Nephron progenitor cell (in vitro differentiated cells): ENCODE data around the gene GRM7.

Source experiments
- DNase-seq: peaks from one replicate; pipeline ENCODE4 v3.0.0; 2021
- H3K27ac Mint-ChIP-seq: 2 replicates; pipeline ENCODE4 v1.8.0; 2021; ENCODE audit warnings: mild to moderate bottlenecking, moderate library complexity, mixed read lengths
- H3K27me3 Mint-ChIP-seq: 2 replicates; pipeline ENCODE4 v1.8.0; 2021; ENCODE audit warnings: mild to moderate bottlenecking, low read depth, mixed read lengths; ENCODE audit not compliant: poor library complexity
- H3K36me3 Mint-ChIP-seq: 2 replicates; pipeline ENCODE4 v1.8.0; 2021; ENCODE audit warnings: low read depth, mixed read lengths
- H3K4me1 Mint-ChIP-seq: 2 replicates; pipeline ENCODE4 v1.8.0; 2021; ENCODE audit warnings: mixed read lengths
- H3K4me3 Mint-ChIP-seq: 2 replicates; pipeline ENCODE4 v1.8.0; 2021; ENCODE audit warnings: mild to moderate bottlenecking, moderate library complexity, mixed read lengths
- H3K9me3 Mint-ChIP-seq: 2 replicates; pipeline ENCODE4 v1.8.0; 2021; ENCODE audit warnings: mild to moderate bottlenecking, moderate library complexity, mixed read lengths
- CTCF ChIP-seq: fragments of 200-600 bp; sonication (generic); IDR thresholded peaks from 2 replicates; pipeline ENCODE4 v1.5.0; 2021; ENCODE audit warnings: antibody characterized with exemption

GRM7 gene

GRCh38 chr3:7371693-7372572, 511.0 kb downstream of the GRM7 start:
- Mint-ChIP-seq H3K27me3 (no peaks in the 10 kb centered on the region), H3K4me3 (no peak overlapping the region), H3K36me3 (no peaks in the 10 kb centered on the region), H3K9me3 (no peaks in the 10 kb centered on the region), H3K27ac (peak overlapping the region; percentile 15), H3K4me1 (no peaks in the 10 kb centered on the region)
- DNase-seq = no peak
- TF ChIP-seq CTCF = no peak

DNA sequence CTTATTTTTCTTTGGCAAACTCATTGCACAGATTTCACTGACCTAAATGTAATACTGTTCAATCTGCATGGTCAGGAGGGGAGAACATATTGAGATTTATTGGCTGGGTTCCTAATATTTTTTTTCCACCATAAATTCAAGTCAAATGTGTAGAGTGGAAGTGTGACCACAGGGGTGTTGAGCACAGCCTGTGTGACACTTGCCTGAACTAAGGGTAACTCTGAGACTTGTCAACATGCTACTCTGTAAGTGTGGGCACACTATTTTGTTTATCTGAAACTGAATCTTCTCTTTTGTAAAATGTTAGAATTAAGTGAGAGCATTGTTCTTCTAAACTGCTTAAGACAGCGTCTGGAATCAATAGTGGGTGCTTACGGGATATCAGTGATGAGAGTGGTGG, 516.2 kb downstream of the GRM7 start:
- Mint-ChIP-seq H3K27me3 (no peaks in the 10 kb centered on the region), H3K4me1 (no peaks in the 10 kb centered on the region), H3K4me3 (no peak overlapping the region), H3K36me3 (no peaks in the 10 kb centered on the region), H3K27ac (no peak overlapping the region), H3K9me3 (no peaks in the 10 kb centered on the region)
- no peak for TF ChIP-seq CTCF
- DNase-seq = no peak

DNA sequence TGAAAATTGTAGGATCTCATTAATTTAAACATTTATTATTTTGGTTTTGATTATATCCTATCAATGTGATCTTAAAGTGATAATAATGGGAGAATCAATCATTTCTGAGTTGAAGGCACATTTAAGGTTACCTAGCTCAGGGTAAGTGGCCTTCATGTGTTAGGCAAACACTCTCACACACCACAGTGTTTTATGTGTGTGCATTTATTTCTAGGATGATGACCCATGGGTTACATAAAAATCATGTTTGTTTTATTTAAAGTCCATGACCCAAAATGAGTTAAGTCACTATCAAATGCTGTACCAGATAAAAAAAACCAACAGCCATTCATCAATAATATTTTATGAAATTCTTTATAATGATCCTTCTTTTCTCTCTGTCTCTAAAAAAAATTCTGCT, 520.8 kb downstream of the GRM7 start:
- Mint-ChIP-seq H3K9me3 (no peaks in the 10 kb centered on the region), H3K36me3 (no peaks in the 10 kb centered on the region), H3K4me1 (no peaks in the 10 kb centered on the region), H3K4me3 (no peak overlapping the region), H3K27me3 (no peaks in the 10 kb centered on the region), H3K27ac (no peak overlapping the region)
- no peak for DNase-seq
- no peak for TF ChIP-seq CTCF

DNA sequence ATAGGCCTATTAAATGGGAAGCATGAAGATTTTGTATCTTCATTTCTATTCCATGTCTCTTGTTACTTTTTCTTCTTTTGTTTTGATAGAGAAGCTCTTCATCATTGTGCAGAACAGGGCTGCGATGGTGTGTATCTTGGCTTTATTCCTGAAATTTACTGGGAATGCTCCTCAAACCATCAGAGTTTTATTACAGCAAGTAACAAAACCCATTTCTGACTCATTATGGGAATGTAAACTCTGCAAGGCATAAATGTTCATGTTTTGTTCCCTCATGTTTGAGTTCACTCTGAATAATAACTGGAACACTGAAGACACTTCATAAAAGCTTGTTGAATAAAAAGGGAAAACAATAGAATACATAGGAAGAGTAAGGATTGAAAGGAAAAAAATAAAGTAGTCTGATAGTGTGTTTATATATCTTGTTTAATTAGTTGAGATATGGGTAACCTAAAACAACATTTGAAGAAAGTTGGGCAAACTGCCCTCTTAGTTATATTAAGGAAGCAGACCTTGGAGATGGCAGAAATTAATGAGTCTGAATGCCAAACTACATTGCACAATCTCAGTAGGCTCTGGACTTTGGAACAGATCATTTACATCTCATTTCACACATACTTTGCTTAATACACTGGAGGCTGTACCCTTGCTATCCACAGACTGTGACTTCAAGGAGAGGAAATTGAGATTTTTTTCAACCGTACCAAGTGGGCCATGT, 521.5 kb downstream of the GRM7 start:
- no peaks in the 10 kb centered on the region for H3K27me3 Mint-ChIP-seq
- no peak for TF ChIP-seq CTCF
- H3K4me1 Mint-ChIP-seq = no peaks in the 10 kb centered on the region
- H3K36me3 Mint-ChIP-seq = no peaks in the 10 kb centered on the region
- H3K9me3 Mint-ChIP-seq = no peaks in the 10 kb centered on the region
- DNase-seq = no peak
- H3K27ac Mint-ChIP-seq = no peak overlapping the region
- H3K4me3 Mint-ChIP-seq = no peak overlapping the region

DNA sequence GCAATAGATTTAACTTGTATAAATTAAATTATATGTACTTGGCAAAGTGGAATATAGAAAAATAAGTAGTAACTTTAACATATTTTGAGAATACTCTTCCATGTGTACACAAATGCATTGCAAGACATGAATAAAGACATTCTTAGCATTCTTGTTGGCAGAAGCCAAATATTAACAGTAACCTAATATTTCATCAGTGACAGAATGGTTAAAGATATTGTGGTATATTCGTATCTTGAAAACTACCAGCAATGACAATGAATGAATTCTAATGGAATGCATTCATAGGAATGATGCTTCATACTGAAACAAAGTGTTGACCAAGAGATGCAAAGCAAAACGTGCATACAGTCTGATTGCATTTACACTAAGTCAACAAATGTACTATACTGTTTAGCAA, 524.7 kb downstream of the GRM7 start:
- H3K36me3 Mint-ChIP-seq = no peaks in the 10 kb centered on the region
- no peak for TF ChIP-seq CTCF
- DNase-seq = no peak
- no peaks in the 10 kb centered on the region for H3K9me3 Mint-ChIP-seq
- H3K4me1 Mint-ChIP-seq = no peaks in the 10 kb centered on the region
- no peak overlapping the region for H3K27ac Mint-ChIP-seq
- H3K4me3 Mint-ChIP-seq = no peak overlapping the region
- no peaks in the 10 kb centered on the region for H3K27me3 Mint-ChIP-seq
